Colonic mucosa (tissue), 4 donors: ENCODE data around the gene LDLRAD3. TPM values are rescaled to one million over a fixed set of nuclear protein-coding genes. Genes with fewer than 3 reads are reported as not detected.

Experiments
- DNase-seq: peaks from one replicate; pipeline ENCODE4 v3.0.0-alpha.2; 2020
- H3K27ac ChIP-seq: fragments of 200-600 bp; one replicate; pipeline ENCODE4 v1.8.0; 2021
- H3K27me3 ChIP-seq: fragments of 200-600 bp; one replicate; pipeline ENCODE4 v1.8.0; 2021
- H3K36me3 ChIP-seq: fragments of 200-600 bp; one replicate; pipeline ENCODE4 v1.8.0; 2021
- H3K4me1 ChIP-seq: fragments of 200-600 bp; one replicate; pipeline ENCODE4 v1.8.0; 2021; ENCODE audit warnings: mild to moderate bottlenecking
- H3K4me3 ChIP-seq: fragments of 200-600 bp; one replicate; pipeline ENCODE4 v1.8.0; 2021
- H3K9ac ChIP-seq, 2 donors: one replicate each; pipeline ENCODE4 v1.7.0; 2013; ENCODE audit warnings: control low read depth in 2 of 2, low read depth in 2 of 2, low read length in 2 of 2
- H3K9me3 ChIP-seq: fragments of 200-600 bp; one replicate; pipeline ENCODE4 v1.8.0; 2021
- CTCF ChIP-seq: fragments of 200-600 bp; IDR thresholded peaks from one replicate; pipeline ENCODE4 v1.8.0; 2022; ENCODE audit warnings: antibody characterized with exemption, mild to moderate bottlenecking
- intact Hi-C: fragments of 100-400 bp; cut with DNase I; formaldehyde crosslinking; loops from one replicate; pipeline ENCODE4 v1.14.1; 2022
- total RNA-seq, 2 donors: library from RNA; stranded (reverse); fragmentation: NEBNext Ultra II Directional in 1 of 2; extraction: Animal tissue kit (Norgen Biotek cat#: 25700) in 1 of 2; gene quantifications; one replicate each; pipeline ENCODE4 v1.2.1, GENCODE V29; 2021
- donor health status: healthy.
- donor health status: DM: no; HTN: no; CAD: no.
- donor health status: DM: no; HTN: no; CAD: no.

Gene LDLRAD3
- total RNA-seq, 2 donors from 2014 or later, result 1.9 to 2.9 TPM

- intact Hi-C loops, result no loop called here
- Histone ChIP-seq H3K36me3 (no peaks in the 10 kb centered on the region), H3K27ac (no peak overlapping the region), H3K9me3 (no peaks in the 10 kb centered on the region), H3K4me3 (no peak overlapping the region), H3K9ac (no peak overlapping the region), H3K4me1 (no peaks in the 10 kb centered on the region), H3K27me3 (no peaks in the 10 kb centered on the region)
- no peak for TF ChIP-seq CTCF
- DNase-seq, result no peak
These were observed 9.6 kb upstream of the LDLRAD3 start for GRCh38 chr11:35934271-35934670.

GRCh38 chr11:35934981-35935380 lies 8.9 kb upstream of the LDLRAD3 start:
- TF ChIP-seq CTCF, result no peak
- intact Hi-C loops, result no loop called here
- no peaks in the 10 kb centered on the region for H3K9me3 ChIP-seq

GRCh38 chr11:35935390-35935789 lies 8.5 kb upstream of the LDLRAD3 start:
- Histone ChIP-seq H3K4me3 (no peak overlapping the region), H3K27me3 (no peaks in the 10 kb centered on the region), H3K27ac (no peak overlapping the region), H3K4me1 (no peaks in the 10 kb centered on the region), H3K36me3 (no peaks in the 10 kb centered on the region), H3K9ac (no peak overlapping the region), H3K9me3 (no peaks in the 10 kb centered on the region)
- intact Hi-C loops, result no loop called here
- TF ChIP-seq CTCF, result no peak
- no peak for DNase-seq

More at GRCh38 chr11:35934981-35935380, 8.9 kb upstream of the LDLRAD3 start:
- H3K4me1 ChIP-seq, result no peaks in the 10 kb centered on the region
- H3K9ac ChIP-seq, result no peak overlapping the region
- DNase-seq, result no peak
- no peaks in the 10 kb centered on the region for H3K27me3 ChIP-seq
- no peak overlapping the region for H3K4me3 ChIP-seq
- no peaks in the 10 kb centered on the region for H3K36me3 ChIP-seq
- H3K27ac ChIP-seq, result no peak overlapping the region

GRCh38 chr11:35937111-35937510 lies 6.8 kb upstream of the LDLRAD3 start:
- Histone ChIP-seq H3K36me3 (no peaks in the 10 kb centered on the region), H3K9ac (no peak overlapping the region), H3K27ac (no peak overlapping the region), H3K4me3 (no peak overlapping the region), H3K9me3 (no peaks in the 10 kb centered on the region), H3K27me3 (no peaks in the 10 kb centered on the region), H3K4me1 (no peaks in the 10 kb centered on the region)
- no peak for TF ChIP-seq CTCF
- DNase-seq, result no peak
- intact Hi-C loops, result no loop called here

- no peak overlapping the region for H3K4me3 ChIP-seq
- no peaks in the 10 kb centered on the region for H3K9me3 ChIP-seq
- H3K4me1 ChIP-seq, result no peaks in the 10 kb centered on the region
- TF ChIP-seq CTCF, result no peak
- H3K36me3 ChIP-seq, result no peaks in the 10 kb centered on the region
- H3K27ac ChIP-seq, result no peak overlapping the region
- no peak overlapping the region for H3K9ac ChIP-seq
- no peaks in the 10 kb centered on the region for H3K27me3 ChIP-seq
- intact Hi-C loops, result no loop called here
- DNase-seq, result no peak
These were observed 6.2 kb upstream of the LDLRAD3 start for GRCh38 chr11:35937700-35938099.

- Histone ChIP-seq H3K36me3 (no peaks in the 10 kb centered on the region), H3K27ac (no peak overlapping the region), H3K27me3 (no peaks in the 10 kb centered on the region), H3K9me3 (no peaks in the 10 kb centered on the region), H3K9ac (no peak overlapping the region), H3K4me1 (no peaks in the 10 kb centered on the region), H3K4me3 (no peak overlapping the region)
- no peak for TF ChIP-seq CTCF
- intact Hi-C loops, result no loop called here
- no peak for DNase-seq
These were observed 5.6 kb upstream of the LDLRAD3 start for GRCh38 chr11:35938231-35938630.
